ENCODE measurements around the gene SLC8A1.

SLC8A1 gene

DNA sequence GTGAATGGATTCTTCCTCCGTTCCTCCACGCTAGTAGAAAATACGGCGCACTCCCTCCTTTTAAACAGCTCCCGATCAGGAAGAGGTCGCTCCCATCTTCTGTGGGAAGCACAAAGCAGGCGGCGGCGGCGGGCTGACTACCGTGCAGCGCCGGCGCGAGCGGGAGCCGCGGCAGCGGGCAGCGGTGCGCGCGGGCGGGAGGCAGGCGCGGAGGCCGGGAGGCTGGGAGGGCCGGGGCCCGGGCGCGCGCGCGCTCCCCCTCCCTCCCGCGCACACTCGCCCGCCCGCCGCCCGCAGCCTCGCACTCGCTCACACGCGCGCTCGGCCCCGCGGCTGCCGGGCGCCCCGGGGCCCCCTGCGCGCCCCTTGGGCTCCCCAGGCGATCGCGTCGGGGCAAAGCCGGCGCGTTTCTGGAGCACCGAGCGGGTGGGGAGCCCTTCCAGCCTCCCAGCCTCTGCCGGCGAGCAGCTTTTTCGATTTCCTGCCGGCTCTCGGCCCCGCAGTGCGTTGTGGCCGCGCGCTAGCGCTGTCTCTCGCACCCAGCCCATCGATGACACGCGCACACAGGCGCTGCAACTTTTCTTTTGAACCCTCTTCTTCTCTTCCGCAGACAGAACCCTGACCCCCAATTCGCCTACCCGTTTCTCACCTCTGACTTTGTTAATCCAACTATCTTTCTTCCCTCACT lies at the start of gene SLC8A1:
TSS of gene SLC8A1 (minus strand) at position 173 of the 688 bp plus-strand sequence.
- peak; percentile 75 for DNase-seq (ENCODE audit: low spot score)

DNA sequence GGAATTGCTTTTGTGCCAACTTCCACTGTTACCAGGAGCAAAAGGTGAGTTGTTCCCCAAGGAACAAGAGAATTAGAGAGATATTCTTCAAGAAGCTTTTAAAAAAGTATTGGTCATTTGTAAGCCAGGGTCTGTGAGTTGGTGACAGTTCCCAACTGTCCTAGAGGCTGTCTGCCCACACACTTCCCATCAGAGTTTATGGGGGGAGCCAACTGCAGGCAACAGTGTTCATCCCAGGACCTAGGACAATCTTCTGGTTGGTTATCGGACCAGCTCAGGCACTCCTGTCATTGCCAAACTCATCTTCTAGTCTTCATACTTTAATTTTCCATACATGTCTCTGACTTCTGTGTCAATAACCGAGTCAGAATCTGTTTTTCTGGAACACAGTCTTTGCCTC lies 47.5 kb upstream of the SLC8A1 start:
- no peak for DNase-seq (ENCODE audit: low spot score)

DNA sequence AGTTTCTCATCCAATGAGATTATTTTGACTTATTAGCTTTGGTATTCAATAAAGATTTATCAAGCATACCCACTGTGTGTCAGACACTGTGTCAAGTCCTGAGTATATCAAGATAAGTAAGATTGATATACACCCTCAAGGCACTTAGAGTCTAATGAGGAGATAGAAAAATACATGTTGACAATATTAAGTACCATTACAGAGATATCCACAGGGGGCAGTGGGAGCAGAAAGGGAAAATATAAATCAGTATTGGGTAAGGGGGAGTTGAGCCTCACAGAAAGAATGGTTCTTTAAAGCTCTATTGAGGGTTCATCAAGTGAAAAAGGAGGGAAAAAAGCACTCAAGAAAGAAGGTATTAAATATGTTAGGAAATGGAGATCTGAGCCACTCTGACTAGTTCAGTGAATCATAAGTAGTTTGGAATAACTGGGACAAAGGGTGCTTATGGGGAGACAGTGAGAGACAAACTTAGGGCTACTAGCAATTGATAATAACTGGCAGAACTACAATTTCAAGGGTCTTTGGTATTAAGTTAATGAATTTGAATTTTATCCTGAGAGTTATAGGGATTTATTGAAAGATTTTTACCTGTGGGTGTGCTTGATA lies 45.5 kb upstream of the SLC8A1 start:
- no peak for DNase-seq (ENCODE audit: low spot score)

DNA sequence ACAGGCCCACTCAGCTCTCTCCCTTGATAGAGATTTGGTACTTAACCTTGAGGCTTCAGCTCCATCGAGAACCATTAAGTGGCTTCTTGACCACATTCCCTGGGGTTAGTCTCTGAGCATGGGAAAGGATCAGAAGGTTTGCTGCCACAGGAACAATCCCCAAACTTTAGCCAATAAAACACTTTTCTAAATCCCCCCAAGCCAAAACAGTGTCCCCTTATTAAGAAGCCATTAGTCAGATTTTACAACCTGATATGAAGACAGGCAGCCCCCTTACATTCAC lies 37.7 kb upstream of the SLC8A1 start:
- no peak for DNase-seq (ENCODE audit: low spot score)

DNA sequence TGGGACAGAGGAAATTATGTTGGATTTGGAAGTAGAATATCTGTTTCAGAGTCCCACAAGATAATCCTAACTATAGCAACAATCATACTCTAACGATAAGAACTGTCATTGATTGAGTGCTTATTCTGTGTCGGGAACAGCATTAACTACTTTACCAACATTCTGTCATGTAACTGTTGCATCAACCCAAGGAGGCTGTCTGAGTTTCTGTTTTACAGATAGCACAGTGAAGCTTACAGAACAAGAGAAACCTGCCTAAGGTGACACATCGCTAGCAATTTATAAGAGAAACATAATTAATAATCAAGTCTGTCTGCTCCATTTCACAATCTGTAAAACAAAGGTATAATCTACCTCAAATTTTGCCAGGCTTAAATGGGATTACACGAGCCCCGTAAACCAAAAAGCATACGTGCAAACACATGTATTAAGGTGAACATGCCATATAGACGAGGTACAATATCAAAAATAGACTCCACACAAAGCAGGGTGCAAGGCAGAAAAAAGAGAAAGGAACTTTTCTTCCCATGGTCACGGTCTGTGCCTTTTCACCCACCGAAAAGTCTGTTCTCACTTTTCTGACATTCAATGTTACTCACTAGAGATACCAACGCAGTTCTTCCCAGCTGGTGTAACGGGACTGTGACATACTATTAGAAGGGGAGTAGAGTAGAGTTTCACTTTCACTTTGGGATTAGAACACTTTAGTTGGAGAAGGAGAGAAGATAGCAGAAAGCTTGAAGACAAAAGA lies 37.2 kb upstream of the SLC8A1 start:
- DNase-seq (ENCODE audit: low spot score), result no peak

DNA sequence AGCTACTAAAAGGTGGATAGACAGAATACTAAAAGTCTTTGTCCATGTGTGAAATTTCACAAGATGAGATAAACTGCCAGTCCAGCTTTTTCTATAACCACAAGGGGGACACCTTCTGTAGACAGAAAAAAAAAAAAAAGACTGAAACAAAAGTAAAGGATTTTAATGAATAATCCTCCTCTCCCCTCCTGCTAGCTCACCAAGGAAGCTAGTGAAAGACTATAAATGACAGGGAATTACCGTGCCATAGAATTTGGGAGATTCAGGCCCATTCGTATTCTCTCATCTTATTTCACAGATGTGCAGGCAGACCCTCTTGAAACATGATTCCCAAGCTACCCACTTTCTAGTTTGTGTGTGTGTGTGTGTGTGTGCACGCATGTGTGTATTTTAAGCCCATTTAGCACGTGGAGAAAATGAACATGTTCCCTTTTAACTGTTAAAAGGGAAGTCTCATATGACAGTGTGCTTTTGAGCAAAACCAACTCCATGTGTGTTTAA lies 36.3 kb upstream of the SLC8A1 start:
- no peak for DNase-seq (ENCODE audit: low spot score)

DNA sequence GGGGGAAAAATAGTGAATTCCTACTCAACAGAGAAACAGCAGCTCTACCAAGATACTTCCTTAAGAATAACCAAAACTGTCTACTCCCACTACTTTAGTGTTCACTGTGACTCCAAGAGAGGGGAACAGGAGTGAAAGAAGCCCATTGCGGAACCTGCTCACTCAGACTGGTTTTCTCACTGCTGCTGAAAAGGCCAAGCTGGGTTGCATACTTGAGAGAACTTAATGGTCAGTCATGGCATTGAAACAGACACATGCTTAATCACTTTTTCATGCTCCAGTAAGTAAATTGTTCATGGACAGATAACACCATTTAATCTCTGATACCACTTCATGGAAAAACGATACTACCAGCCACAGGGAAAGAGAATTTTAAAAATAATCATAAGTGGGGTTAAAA lies 35.7 kb upstream of the SLC8A1 start:
- DNase-seq (ENCODE audit: low spot score), result no peak

DNA sequence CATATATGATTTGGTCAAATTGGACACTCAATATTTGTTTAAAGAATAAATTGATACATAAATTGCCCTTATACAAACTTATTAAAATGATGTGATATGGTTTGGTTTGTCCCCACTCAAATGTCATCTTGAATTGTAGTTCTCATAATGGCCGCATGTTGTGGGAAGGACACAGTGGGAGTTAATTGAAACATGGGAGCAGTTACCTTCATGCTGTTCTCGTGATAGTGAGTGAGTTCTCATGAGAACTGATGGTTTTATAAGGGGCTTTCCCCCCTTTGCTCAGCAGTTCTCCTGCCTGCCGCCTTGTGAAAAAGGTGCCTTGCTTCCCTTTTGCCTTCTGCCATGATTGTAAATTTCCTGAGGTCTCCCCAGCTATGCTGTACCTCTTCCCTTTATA lies 34.0 kb upstream of the SLC8A1 start:
- no peak for DNase-seq (ENCODE audit: low spot score)

DNA sequence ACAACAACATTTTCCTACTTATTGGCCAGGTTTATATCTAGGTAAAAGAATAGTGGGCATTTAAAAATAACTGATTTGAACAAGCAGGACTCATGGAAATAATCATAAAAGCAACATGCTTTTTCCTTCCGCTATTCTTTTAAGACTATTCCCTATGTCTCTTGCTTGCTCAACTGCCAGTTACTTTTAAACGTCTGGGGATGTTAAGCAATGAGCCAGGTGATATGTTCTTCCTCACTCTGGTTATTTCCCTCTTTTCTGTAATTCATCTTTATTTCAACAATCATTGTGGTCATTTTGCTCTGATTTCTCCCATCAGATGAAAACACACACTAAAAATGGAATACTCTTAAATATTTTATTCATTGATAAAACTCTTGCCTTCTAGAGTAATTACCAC lies 33.4 kb upstream of the SLC8A1 start:
- no peak for DNase-seq (ENCODE audit: low spot score)

DNA sequence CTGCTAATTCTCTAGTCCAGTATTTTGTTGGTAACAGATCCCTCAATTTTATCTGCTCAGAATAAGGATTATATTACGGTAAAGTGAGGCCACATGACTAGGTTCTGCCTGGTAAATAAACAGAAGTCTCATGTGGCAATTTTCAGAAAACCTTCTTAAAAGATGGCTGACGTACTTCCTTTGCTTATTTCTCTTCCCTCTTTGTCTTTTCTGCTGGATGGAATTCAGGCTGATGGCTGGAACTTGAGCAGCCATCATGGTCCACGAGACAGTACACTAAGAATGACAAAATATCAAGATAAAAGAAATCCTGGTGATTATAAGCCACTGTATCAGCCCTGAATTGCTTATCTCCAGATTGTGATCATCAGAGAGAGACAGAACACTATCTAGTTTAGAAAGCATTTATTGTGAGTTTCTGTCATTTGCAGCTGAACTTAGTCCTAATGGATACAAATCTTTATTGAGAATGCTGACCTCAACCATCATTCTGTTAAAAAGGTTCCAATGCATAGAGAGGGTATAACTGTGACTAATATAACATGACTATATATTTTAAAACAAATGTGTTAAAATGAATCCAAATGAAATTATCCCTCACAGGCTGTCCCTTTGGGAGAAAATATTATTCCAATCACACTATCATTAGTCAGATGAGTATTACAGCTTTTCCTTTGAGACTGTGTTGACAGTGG lies 31.8 kb upstream of the SLC8A1 start:
- no peak for DNase-seq (ENCODE audit: low spot score)

DNA sequence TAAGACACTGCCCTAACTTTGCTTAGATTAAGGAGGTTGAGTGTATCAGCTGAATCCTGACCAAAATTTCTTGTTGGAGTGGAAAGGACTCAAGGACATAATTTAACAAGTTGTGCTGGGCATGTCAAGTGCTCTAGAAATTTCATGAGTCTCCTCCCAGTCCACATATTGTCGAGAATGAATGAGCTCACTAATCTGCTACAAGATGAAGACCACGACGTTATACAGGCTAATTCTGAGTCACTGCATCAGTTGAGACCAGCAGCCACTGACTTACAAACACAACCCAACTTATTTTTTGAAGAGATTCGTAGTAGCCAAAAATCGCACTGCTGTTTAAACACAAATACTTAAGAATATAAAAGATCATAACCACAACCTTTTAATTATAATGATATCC lies 28.7 kb upstream of the SLC8A1 start:
- DNase-seq (ENCODE audit: low spot score), result no peak

DNA sequence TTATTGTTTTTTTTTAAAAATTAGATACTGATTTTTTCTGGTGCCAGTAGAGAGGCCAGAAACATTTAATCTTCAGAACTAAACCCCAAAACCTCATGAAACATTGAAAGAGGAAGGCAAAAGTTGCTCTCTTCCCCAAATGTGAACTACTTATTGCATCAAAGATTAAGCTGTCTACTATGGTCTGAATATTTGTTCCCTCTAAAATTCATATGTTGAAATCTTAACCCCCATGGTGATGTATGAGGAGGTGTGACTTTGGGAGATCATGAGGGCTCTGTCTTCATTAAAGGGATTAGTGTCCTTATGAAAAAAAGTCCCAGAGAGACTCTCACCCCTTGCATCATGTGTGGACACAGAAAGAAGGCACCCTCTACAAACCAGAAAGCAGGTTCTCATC lies 28.2 kb upstream of the SLC8A1 start:
- DNase-seq (ENCODE audit: low spot score), result no peak

DNA sequence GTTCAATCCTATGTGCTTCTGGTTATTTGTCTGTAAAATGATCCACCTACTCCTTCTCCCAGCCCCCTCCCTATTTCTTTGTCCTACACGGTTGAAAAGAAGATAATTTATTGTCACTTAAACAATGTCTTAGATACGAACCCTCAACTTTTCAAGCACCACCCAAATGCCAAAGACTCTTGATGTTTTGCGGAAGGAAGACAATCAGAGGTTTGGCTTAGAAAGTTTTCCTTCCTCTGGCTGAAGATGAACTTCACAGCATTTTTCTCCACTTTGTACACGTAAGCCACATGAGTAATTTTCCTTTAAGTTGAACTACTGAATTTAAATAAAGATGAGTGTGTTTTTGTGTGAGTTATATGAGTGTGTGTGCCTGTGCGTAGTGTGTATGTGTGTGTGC lies 25.5 kb upstream of the SLC8A1 start:
- no peak for DNase-seq (ENCODE audit: low spot score)

DNA sequence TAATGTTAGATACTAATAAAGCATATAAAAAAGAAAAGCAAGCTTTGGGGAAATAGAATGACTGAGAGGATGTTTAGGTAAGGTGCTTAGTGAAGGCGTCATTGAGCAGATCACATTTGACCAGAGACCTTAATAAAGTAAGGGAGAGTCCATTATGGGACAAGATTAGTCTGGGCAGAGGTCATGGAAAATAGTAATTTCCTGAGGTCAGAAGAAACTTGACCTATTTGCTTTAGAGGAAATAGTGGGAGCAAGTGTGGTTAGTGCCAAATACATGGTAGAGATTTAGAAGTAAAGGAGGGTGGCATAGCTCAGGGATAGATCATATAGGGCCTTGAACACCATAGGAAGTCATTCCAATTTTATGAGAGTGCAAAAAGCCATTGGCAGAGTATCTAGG lies 24.5 kb upstream of the SLC8A1 start:
- DNase-seq (ENCODE audit: low spot score), result no peak

DNA sequence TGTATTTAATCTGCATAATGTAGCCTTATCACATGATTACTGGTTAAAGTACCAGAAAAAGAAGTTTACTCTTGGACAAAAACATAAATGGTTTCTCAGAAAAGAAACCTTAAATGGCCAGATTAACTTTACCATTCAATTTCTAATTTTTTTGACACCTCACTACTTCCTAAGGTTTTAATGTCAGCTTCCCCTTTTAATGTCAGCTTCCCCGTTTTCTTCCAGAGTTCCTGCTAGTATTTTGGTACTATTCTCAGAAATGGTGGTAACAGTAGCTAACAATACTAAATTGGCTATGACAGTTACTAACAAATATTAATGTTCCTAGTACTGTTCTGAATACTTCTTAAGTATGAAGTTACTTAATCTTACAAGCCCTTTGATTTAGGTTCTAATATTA lies 22.4 kb upstream of the SLC8A1 start:
- DNase-seq (ENCODE audit: low spot score), result no peak

DNA sequence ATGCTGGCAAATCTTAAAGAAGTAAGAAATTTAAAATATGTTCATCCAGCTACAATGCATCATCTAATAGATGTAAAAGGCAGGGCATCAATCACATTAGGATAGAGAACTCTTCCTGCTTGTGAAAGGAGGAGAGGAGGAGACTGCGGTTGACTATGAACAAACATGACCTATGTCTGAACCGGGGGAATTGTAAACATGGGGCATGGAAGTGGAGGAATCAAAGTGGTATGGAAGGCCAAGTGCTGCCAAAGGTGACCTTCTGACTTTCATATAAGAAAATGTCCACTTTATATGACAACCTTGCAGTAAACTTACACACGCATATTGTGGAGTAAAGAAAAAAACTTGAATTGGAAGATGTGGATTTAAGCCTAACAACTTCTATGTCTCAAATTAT lies 20.0 kb upstream of the SLC8A1 start:
- no peak for DNase-seq (ENCODE audit: low spot score)

DNA sequence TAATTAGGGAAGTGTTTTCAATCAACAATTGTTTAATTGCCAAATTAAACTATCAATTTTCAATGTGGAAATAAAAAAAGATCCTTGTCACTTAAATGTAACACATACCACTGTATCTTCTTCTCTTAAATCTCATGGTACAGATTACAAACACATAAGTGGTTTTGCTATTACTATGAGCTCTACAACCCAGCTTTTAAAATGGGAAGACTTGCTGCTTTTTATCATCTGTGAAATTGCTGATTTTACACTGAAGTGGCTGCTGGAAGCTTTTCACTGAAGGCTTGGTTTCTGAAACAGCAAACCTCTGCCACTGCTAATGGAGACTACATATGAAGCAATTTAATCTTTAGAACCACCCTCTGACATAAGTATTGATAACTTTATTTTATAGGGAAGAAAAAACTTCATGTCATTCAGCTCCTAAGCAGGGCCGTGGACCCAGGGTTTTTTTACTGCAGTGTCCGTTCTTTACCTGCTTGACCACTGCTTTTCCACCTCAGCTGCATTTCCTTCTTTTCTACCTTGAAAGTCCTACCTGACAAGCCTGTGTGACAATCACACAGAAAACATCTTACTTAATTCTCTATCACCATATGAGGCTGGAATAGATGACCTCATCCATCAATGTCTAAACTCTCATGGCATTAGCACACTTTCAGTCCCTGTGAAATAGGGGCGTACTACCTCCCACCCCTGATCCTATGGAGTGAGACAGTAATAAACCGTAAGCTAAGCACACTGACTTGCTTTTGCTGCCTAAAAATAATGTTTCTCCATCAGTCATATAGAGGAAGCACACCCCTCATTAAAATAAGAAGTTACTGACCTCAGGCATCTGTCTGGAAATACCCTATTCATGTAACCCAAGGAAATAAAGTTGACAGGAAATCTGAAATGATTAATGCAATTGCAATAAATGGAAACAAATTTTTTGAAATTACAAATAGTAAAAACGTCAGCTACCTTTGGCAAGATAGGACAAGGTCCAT lies 19.2 kb upstream of the SLC8A1 start:
- no peak for DNase-seq (ENCODE audit: low spot score)

DNA sequence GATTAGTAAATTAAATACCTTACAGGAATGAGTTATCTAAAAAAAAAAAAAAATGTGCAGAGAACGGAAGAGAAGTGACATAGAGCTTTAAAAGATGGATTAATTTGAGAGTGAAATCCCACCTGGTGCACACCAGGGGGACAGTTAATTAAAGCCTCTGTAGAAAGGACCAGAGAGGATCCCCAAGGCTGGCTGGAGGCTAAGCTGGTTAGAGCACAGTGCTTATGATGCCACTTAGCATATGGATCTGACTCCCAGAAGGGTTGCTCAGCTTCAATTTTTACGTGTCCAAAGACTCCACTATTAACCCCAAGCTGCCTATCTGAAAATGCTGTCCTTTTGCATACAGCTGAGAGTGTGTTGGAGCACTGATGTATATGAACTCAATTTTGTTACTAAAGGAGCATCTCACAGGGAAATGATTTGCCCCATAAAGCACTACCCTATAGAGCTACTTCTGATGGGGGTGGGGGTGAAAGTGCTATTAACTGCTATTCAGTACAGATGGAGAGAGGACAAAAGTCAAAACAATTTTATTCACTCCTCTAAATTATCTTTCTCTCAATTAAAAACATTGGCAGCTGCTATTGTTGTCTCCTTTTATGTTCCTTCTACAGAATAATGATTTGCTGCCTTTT lies 15.2 kb upstream of the SLC8A1 start:
- no peak for DNase-seq (ENCODE audit: low spot score)

DNA sequence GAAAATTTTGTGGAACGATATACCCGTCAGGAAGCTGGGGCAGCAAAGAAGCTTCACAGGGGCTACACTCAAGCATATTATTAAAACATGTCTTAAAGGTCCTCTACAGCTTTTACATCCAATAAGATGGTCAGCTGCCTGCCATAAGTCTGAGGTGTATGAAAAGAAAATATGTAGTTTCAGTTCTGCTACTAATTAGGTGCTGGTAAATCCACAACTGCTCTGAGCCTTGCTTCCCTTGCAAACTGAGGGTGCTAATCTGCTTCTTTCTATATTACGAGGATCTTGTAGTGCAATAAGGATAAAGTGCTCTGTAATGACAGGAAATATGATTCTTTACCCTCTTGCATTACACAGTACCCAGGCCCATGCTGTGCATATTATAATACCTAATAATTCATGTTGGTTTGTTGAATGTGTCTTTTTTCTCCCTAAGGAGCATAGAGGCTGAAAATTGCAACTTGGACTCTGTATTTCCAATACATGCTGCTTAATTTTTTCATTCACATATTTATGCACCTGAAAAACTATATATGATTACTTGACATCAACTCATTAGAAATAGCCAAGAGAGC lies 14.5 kb upstream of the SLC8A1 start:
- no peak for DNase-seq (ENCODE audit: low spot score)

DNA sequence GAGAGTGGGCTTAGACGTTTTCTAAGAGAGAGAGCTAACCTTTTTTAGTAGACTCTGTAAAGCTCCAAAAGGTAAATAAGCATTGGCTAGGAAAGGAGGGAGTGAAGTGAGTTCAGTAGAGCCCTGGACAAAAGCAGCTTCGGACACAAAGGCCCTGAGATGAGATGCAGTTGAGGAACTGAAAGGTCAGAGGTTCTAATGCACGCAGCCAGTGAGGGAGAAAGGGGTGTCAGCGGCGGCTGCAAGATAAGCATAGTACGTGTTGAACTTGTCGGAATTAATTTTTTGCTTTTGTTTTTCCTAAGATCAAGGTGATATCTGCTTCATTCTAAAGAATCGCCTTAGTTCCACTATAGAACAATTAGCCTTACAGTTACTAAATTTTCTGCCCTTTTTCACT lies 11.2 kb upstream of the SLC8A1 start:
- no peak for DNase-seq (ENCODE audit: low spot score)

DNA sequence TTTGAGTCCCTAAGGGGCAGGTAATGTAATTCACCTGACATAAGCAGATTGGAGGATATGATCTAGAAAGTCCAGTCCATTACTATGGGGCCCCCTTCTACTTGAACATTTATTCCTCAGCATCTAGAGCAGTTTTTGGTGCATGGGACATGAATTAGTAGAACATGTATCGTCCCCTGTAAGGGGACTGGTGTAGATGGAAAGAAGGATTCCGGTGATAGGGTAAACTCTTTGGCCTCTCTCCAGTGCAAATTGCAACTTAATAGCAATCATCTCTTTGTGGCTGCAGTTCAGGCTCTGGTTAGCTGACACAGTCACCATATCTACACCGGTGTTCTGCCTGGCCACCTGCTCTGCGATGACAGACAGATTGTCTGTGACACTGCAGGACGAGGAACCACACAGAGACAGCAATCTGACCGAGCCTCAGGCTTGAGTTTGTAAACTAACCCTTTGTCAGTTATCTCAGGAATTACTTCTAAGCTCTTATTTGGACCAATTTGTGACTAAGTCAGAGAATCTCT lies 6.4 kb upstream of the SLC8A1 start:
- no peak for DNase-seq (ENCODE audit: low spot score)
